Coronary artery (tissue), 2 donors: ENCODE results near the gene ZBTB20.

ENCODE experiments used
- DNase-seq: peaks from one replicate; pipeline ENCODE4 v3.0.0-alpha.2; 2017; ENCODE audit warnings: low spot score
- H3K27ac ChIP-seq, 2 donors: fragments of 200-600 bp; sonication (generic); one replicate each; pipeline ENCODE4 v1.5.1; 2016 to 2019
- H3K4me3 ChIP-seq: fragments of 200-600 bp; sonication (generic); 2 replicates; pipeline ENCODE4 v1.5.1; 2016; ENCODE audit warnings: mild to moderate bottlenecking, moderate library complexity
- CTCF ChIP-seq: fragments of 200-600 bp; sonication (generic); IDR thresholded peaks from one replicate; pipeline ENCODE4 v1.5.1; 2019; ENCODE audit warnings: antibody characterized with exemption

ZBTB20 gene

GRCh38 chr3:114803042-114803695, 343.9 kb downstream of the ZBTB20 start:
- H3K4me3 ChIP-seq, result no peak overlapping the region
- DNase-seq, result no peak
- no peak overlapping the region for H3K27ac ChIP-seq
- TF ChIP-seq CTCF, result no peak

GRCh38 chr3:114800272-114801031, 346.6 kb downstream of the ZBTB20 start:
- no peak overlapping the region for H3K4me3 ChIP-seq
- no peak overlapping the region for H3K27ac ChIP-seq
- DNase-seq, result no peak
- TF ChIP-seq CTCF, result no peak

GRCh38 chr3:114799816-114800215, 347.3 kb downstream of the ZBTB20 start:
- Histone ChIP-seq H3K4me3 (no peak overlapping the region), H3K27ac (no peak overlapping the region)
- TF ChIP-seq CTCF, result no peak
- no peak for DNase-seq

GRCh38 chr3:114796796-114797195, 350.3 kb downstream of the ZBTB20 start:
- no peak for DNase-seq

GRCh38 chr3:114794894-114795630, 352.0 kb downstream of the ZBTB20 start:
- TF ChIP-seq CTCF, result no peak
- no peak overlapping the region for H3K4me3 ChIP-seq
- no peak overlapping the region for H3K27ac ChIP-seq
- DNase-seq, result no peak

More at GRCh38 chr3:114796796-114797195, 350.3 kb downstream of the ZBTB20 start:
- TF ChIP-seq CTCF, result no peak
- H3K27ac ChIP-seq, result no peak overlapping the region
- no peak overlapping the region for H3K4me3 ChIP-seq

- DNase-seq, result no peak
These were observed 354.7 kb downstream of the ZBTB20 start for GRCh38 chr3:114792159-114792918.

More at GRCh38 chr3:114792159-114792918, 354.7 kb downstream of the ZBTB20 start:
- Histone ChIP-seq H3K4me3 (no peak overlapping the region), H3K27ac (no peak overlapping the region)
- TF ChIP-seq CTCF, result no peak
